Measurements from ENCODE around the gene GTF3C6.

Gene GTF3C6

GRCh38 chr6:110990840-110991576 lies 32.5 kb downstream of the GTF3C6 start:
- Histone ChIP-seq H3K27ac (ENCODE audit: low read length) (no peak overlapping the region), H3K79me2 (ENCODE audit: insufficient read depth, low read length) (peaks cover 32% of the 10 kb centered on the region; the same call in 1 of the 2 replicates), H3K27me3 (ENCODE audit: insufficient read depth, low read length, poor library complexity) (no peaks in the 10 kb centered on the region), H2AFZ (ENCODE audit: low read depth, low read length) (no peak overlapping the region), H3K9me3 (ENCODE audit: insufficient read depth, low read length, severe bottlenecking) (no peaks in the 10 kb centered on the region), H3K4me3 (ENCODE audit: low read depth in 1 of 2, low read length in 2 of 2) (no peak overlapping the region), H3K9ac (ENCODE audit: low read depth, low read length) (no peak overlapping the region), H3K4me2 (ENCODE audit: insufficient read depth, low read length) (no peak overlapping the region), H4K20me1 (ENCODE audit: insufficient read depth, low read length) (no peaks in the 10 kb centered on the region; the same call in 1 of the 2 replicates), H3K4me1 (ENCODE audit: insufficient read depth, low read length) (no peaks in the 10 kb centered on the region), H3K36me3 (ENCODE audit: insufficient read depth, low read length) (peaks cover 81% of the 10 kb centered on the region)
- ATAC-seq (ENCODE audit: insufficient read depth, low read depth), result no peak
- TF ChIP-seq EZH2 (IDR thresholded peaks at IDR 0.05; ENCODE audit: borderline replicate concordance, low read depth, low read length, severe bottlenecking) (no peak), CTCF (IDR thresholded peaks at IDR 0.05; ENCODE audit: borderline replicate concordance, extremely low read depth, low read length, poor library complexity, severe bottlenecking) (peak; percentile 10)
- no peak for DNase-seq

GRCh38 chr6:110996691-110997090 lies 38.2 kb downstream of the GTF3C6 start:
- Histone ChIP-seq H4K20me1 (ENCODE audit: insufficient read depth, low read length) (no peaks in the 10 kb centered on the region), H3K27me3 (ENCODE audit: insufficient read depth, low read length, poor library complexity) (no peaks in the 10 kb centered on the region), H3K4me3 (ENCODE audit: low read depth in 1 of 2, low read length in 2 of 2) (no peak overlapping the region), H3K4me2 (ENCODE audit: insufficient read depth, low read length) (no peak overlapping the region), H2AFZ (ENCODE audit: low read depth, low read length) (no peak overlapping the region), H3K9ac (ENCODE audit: low read depth, low read length) (no peak overlapping the region), H3K27ac (ENCODE audit: low read length) (no peak overlapping the region), H3K79me2 (ENCODE audit: insufficient read depth, low read length) (peaks cover 7% of the 10 kb centered on the region; the same call in 1 of the 2 replicates), H3K36me3 (ENCODE audit: insufficient read depth, low read length) (peaks cover 93% of the 10 kb centered on the region), H3K9me3 (ENCODE audit: insufficient read depth, low read length, severe bottlenecking) (no peaks in the 10 kb centered on the region), H3K4me1 (ENCODE audit: insufficient read depth, low read length) (no peaks in the 10 kb centered on the region)
- ATAC-seq (ENCODE audit: insufficient read depth, low read depth), result no peak
- DNase-seq, result no peak
- TF ChIP-seq CTCF (IDR thresholded peaks at IDR 0.05; ENCODE audit: borderline replicate concordance, extremely low read depth, low read length, poor library complexity, severe bottlenecking) (no peak), EZH2 (IDR thresholded peaks at IDR 0.05; ENCODE audit: borderline replicate concordance, low read depth, low read length, severe bottlenecking) (no peak)

GRCh38 chr6:110999634-111000270 lies 41.2 kb downstream of the GTF3C6 start:
- TF ChIP-seq EZH2 (IDR thresholded peaks at IDR 0.05; ENCODE audit: borderline replicate concordance, low read depth, low read length, severe bottlenecking), result no peak
- TF ChIP-seq CTCF (IDR thresholded peaks at IDR 0.05; ENCODE audit: borderline replicate concordance, extremely low read depth, low read length, poor library complexity, severe bottlenecking), result peak; percentile 49
- Histone ChIP-seq H2AFZ (ENCODE audit: low read depth, low read length) (no peak overlapping the region), H3K27ac (ENCODE audit: low read length) (no peak overlapping the region), H3K4me3 (ENCODE audit: low read depth in 1 of 2, low read length in 2 of 2) (no peak overlapping the region), H3K9me3 (ENCODE audit: insufficient read depth, low read length, severe bottlenecking) (no peaks in the 10 kb centered on the region), H3K4me1 (ENCODE audit: insufficient read depth, low read length) (no peaks in the 10 kb centered on the region), H3K9ac (ENCODE audit: low read depth, low read length) (no peak overlapping the region), H3K4me2 (ENCODE audit: insufficient read depth, low read length) (no peak overlapping the region), H3K27me3 (ENCODE audit: insufficient read depth, low read length, poor library complexity) (no peaks in the 10 kb centered on the region), H3K36me3 (ENCODE audit: insufficient read depth, low read length) (peaks cover 90% of the 10 kb centered on the region), H4K20me1 (ENCODE audit: insufficient read depth, low read length) (no peaks in the 10 kb centered on the region), H3K79me2 (ENCODE audit: insufficient read depth, low read length) (peaks cover 4% of the 10 kb centered on the region; the same call in 1 of the 2 replicates)
- 0 out of 3 replicates have a peak, but pooled peaks have one; percentile 29 for ATAC-seq (ENCODE audit: insufficient read depth, low read depth)
- no peak for DNase-seq
